HG02571 (cell line): Measurements from ENCODE around the gene LRRC8D.

Experiments used
- ATAC-seq: cut with Tn5 transposase; IDR thresholded peaks from one replicate; pipeline ENCODE4 v1.9.1; 2021; ENCODE audit warnings: mild to moderate bottlenecking, moderate library complexity; ENCODE audit not compliant: unreplicated experiment

The LRRC8D gene

GRCh38 chr1:89865498-89866382, 44.9 kb downstream of the LRRC8D start:
- ATAC-seq = no peak

- no peak for ATAC-seq
These were observed 45.7 kb downstream of the LRRC8D start for GRCh38 chr1:89866568-89866967.

- ATAC-seq = no peak
These were observed 50.2 kb downstream of the LRRC8D start for GRCh38 chr1:89870998-89871397.

- ATAC-seq = no peak
These were observed 51.1 kb downstream of the LRRC8D start for GRCh38 chr1:89871768-89872473.

GRCh38 chr1:89872567-89872966, 51.7 kb downstream of the LRRC8D start:
- no peak for ATAC-seq

- ATAC-seq = no peak
These were observed 52.5 kb downstream of the LRRC8D start for GRCh38 chr1:89873288-89873687.

DNA sequence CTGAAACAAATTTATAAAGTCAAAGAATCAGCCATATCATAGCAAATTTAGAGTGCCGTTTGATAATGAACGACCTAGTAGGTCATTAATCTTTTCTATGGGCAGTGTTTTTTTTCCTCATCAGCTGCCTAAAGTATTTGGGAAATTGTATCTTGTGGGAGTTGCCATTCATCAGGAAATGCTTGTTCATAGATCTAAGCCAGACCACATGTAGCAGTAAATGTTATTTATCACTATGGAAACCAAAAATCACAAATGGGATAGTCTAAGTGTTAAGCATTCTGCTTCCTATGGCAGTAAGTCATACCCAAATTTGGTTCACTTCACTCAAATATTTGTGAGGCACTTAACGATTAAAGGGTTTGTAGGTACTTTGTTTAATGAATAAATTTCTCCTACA, 52.9 kb downstream of the LRRC8D start:
- ATAC-seq = no peak

DNA sequence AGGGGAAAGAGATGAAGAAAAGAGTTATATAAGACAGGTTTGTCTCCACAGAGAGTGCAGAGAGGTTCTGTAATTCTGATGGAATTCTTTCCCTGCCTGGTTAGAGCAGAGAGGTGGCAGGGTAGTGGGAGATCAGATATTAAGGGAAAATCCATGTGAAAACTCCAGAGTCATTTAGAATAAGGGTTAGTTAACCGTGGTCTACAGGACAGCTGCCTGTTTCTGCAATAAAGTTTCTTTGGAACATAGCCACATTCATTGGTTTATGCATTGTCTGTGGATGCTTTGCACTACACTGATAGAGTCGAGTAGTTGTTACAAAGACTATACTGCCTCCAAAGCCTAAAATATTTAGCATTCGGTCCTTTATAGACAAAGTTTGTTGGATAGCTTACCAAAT, 55.6 kb downstream of the LRRC8D start:
- no peak for ATAC-seq

DNA sequence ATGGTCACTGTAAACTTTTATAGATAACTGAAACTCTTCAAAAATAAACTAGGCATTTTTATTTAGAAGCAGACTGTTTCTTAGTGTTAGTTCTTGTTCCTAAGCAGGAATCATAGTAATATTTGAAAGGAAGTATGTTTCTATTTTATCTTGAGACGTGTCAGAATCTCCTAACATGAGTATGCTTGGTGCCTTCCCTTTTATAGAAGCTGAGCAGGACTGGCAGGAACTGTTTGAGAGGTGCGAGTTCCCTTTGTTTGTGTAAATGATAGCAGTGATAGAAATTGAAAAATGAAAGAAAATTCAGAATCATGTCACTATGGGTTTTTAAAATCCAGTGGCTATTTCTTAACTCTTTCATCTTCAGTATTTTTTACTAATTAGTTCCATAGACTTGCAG, 56.9 kb downstream of the LRRC8D start:
- no peak for ATAC-seq

DNA sequence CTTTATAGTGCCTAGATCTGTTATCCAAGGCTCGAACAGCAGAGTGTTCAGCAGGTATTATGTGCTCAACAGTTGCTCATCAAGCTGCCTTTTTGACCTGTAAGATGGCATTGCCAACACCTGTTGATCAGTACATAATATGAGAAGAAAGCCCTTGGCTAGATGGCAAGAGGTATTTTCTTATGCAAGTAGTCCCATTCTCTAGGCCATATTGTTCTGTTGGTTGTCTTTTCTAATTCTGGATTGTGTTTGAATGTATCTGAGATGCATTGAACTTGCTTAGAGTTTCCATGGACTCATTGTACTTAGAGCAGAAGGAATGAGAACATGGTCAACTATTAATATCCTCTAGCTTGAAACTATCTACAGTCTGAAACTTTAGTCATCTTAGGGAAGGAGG, 57.4 kb downstream of the LRRC8D start:
- ATAC-seq = no peak

- ATAC-seq = no peak
These were observed 59.8 kb downstream of the LRRC8D start for GRCh38 chr1:89880679-89881078.

DNA sequence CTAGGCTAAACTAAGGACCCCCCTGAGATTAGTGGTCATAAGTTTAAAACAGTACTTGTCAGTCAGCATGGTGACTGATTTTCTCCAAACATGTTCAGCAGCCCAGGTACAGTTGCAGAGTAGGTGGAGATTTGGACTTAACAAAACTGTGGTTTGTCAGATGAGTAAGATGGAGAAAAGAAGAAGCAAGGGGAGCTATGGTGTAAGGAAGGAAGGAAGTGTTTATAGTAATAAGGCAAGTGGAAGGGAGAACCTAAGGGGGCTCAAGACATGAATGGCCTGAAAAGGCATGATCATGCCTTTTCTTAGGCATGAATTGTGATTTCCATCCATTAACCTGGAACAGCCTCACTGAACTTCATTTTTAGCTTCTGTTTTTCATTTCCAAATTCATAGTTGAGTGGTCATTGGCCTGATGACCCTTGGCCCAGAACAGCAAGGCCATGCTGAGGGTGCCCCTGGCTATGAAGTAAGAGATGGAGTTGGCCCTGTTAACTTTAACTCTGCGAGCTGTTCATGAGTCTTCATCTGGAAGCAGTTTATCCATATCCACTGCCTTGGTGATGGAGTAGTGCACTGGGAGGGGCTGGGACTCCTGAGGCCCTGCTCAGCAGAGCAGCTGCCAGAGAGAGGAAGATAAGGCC, 60.7 kb downstream of the LRRC8D start:
- ATAC-seq = no peak

DNA sequence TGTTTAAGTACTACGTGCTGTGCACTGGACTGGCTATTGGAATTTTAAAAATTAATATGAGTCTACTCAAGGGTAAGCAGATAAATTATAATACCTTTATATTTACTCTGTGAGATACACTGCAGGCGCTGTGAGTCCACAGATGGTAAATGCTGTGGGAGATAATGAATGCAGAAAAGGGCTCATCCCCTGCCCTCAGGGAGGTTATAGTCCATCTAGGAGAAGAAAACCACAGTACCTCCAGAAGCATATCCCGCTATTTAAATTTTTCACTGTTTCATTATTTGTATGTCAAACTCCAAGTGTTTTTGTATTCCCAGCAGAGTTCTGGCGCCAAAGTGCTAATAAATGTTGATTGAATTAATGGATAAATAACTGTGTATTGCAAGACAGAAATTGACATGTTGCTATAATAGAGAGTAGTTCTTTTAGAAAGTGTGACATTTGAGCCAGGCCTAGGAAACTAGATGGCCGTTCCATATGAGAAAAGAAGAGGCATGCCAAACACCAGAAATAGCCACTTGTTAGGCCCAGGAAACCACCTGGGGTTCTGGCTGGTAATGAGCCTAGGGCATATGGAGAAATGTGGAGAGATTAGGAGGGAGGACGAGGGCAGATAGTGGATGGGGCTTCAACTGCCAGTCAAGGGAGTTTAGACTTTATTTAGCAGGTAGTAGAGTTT, 61.7 kb downstream of the LRRC8D start:
- no peak for ATAC-seq

DNA sequence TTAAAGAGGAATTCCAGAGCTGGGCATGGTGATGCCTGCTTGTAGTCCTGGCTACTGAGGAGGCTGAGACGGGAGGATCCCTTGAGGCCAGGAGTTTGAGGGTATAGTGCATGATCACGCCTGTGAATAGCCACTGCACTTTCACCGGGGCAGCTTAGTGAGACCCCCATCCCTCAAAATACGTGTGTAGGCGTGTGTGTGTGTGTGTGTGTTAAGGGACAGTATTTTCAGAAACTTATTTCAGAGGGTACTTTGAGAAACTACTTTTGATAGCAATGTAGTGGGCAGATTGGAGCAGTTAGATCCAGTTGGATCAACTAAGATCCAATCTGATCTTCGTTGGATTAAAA, 62.2 kb downstream of the LRRC8D start:
- ATAC-seq = no peak

DNA sequence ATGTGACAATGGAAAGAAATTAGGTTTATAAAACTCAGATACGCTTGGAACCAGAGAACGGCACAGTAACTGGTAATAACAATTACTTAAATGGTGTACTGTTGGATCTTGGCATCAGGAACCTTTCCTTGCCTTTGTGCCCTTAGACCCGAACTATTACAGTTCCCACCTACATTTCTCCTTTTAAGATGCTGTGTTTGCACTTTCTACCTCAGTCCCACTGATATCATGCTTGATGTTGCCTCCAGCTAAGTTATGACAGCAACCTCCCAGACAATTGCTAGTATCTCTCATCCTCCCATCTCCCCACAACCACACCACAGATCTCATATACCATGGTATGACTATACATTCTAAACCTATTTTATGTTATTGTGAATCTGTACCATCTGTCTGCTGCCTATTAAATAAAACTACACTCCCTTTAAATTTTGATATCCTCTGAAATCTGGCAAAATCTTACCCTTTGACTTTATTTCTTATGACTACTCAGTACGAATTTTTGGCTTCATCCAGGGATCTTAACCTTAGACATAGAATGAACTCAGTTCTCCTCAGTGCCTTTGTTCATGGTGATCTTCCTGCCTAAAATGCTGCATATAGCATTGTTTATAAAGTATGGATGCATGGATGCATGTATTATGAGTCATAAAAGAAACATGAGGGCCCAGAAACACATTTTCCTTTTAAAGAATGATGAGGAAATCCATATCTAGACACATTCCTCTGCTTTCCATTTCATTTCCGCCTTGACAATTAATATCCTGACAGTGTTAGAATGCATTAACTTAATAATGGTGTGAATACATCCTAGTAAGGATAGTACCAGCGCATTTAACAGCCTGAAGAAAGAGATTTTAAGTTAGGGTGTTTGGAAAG, 64.1 kb downstream of the LRRC8D start:
- ATAC-seq = no peak

- ATAC-seq = no peak
These were observed 66.4 kb downstream of the LRRC8D start for GRCh38 chr1:89887270-89887669.

DNA sequence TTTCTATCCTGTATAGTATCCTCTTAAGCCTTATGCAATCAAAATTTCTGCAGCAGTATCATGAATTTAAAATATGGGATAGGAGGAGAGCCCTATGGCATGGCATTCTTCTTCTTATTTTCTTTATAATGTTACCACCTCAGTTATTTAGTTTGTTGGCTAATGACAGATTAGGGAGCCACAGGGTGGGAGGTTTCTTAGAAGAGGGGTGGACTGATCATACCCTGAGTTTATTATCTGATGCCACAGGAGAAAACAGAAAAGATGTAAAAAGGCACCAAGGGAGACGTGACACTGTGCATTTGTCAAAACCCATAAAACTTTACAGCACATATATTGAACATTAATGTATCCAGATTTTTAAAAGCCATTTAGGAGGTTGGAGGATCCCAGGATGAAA, 66.9 kb downstream of the LRRC8D start:
- ATAC-seq = no peak

DNA sequence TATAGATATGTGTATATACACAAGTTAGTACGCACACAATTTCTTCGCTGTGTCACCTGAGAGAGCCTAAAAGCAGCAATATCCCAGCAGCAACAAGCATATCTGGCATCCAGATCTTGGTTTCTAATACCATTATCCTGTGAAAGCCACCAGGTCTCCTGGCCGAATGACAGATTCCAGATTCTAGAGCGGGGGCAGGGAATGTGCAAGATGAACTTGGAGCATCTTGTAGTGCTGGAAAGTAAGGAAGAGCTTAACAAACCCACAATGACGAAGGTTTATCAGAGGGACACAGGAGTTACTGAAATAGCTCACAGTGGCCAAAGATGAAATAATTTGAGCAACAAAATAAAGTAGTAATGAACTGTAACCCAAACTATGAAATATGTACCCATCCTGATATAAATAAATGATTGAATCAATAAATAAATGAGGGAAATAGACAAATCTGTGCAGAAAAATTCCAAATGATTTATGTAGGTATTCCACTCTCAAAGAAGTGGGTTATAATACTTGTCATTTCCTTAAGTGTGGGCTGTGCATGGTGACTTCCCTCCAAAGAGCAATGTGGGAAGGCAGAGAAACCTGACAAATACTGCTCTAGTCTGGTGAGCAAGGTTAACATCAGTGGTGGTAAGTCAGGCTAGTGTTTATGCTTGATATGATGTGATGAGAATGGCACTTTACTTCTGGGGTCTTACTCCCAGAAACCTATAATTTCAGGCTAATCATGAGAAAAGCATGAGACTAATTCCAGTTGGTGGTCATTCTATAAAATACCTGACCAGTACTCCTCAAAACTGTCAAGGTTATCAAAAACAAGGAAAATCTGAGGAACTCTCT, 67.9 kb downstream of the LRRC8D start:
- ATAC-seq = no peak

DNA sequence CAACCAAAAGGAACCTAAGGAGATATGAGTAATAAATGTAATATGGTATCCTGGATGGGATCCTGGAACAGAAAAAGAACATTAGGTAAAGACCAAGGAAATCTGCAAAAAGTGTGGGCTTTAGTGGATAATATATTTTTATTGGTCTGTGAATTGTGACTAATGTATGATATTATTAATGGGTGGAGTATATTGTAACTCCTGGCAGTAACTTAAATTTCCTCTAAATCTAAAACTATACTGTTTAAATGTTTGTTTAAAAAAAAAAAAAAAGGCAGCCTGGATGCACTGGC, 68.4 kb downstream of the LRRC8D start:
- ATAC-seq = no peak
